CD14-positive monocyte (primary cell): ENCODE results near the gene CD46. TPM values are rescaled to one million over a fixed set of nuclear protein-coding genes. Genes with fewer than 3 reads are reported as not detected.
A peak's percentile ranks its signal among the peaks of the same experiment; 100 is the strongest.

ENCODE experiments used
- DNase-seq, 3 donors: peaks; one replicate each; pipeline ENCODE4 v3.0.0-alpha.2; 2011 to 2022
- H2AFZ ChIP-seq: 2 replicates; pipeline ENCODE4 v1.6.0; 2012; ENCODE audit warnings: mild to moderate bottlenecking, low read depth, low read length, inconsistent platforms; ENCODE audit not compliant: insufficient read depth, poor library complexity, severe bottlenecking
- H3K27ac ChIP-seq, 2 donors: 1 replicate in 1 of 2; 2 replicates in 1 of 2; pipeline ENCODE4 v1.5.1; 2012 to 2013; ENCODE audit warnings: low read length in 2 of 2, control low read depth in 1 of 2, inconsistent platforms in 1 of 2, low read depth in 1 of 2, mild to moderate bottlenecking in 1 of 2
- H3K27me3 ChIP-seq, 2 donors: one replicate each; pipeline versions ENCODE4 v1.6.0 to v1.6.1; 2011 to 2013; ENCODE audit warnings: low read length in 2 of 2; ENCODE audit not compliant: control insufficient read depth in 2 of 2, insufficient read depth in 2 of 2
- H3K36me3 ChIP-seq, 2 donors: replicated peaks in 1 of 2; 1 replicate in 1 of 2; 2 replicates in 1 of 2; pipeline versions ENCODE4 v1.5.1 to v1.6.1; 2012 to 2013; ENCODE audit warnings: low read length in 2 of 2, control low read depth in 1 of 2, inconsistent platforms in 1 of 2, mild to moderate bottlenecking in 1 of 2; ENCODE audit not compliant: insufficient read depth in 2 of 2, control insufficient read depth in 1 of 2
- H3K4me1 ChIP-seq, 2 donors: 1 replicate in 1 of 2; 2 replicates in 1 of 2; pipeline versions ENCODE4 v1.5.1 to v1.6.1; 2012 to 2013; ENCODE audit warnings: low read length in 2 of 2, control low read depth in 1 of 2, inconsistent platforms in 1 of 2, mild to moderate bottlenecking in 1 of 2, moderate library complexity in 1 of 2; ENCODE audit not compliant: insufficient read depth in 2 of 2, control insufficient read depth in 1 of 2
- H3K4me2 ChIP-seq: replicated peaks from 2 replicates; pipeline ENCODE3; 2012; ENCODE audit warnings: low read length, moderate library complexity, mild to moderate bottlenecking; ENCODE audit not compliant: poor library complexity, severe bottlenecking; ENCODE audit errors: extremely low read depth
- H3K4me3 ChIP-seq, 3 experiments: fragments of 200-600 bp in 1 of 3; sonication (generic) in 1 of 3; replicated peaks in 1 of 3; 1 replicate in 2 of 3; 2 replicates in 1 of 3; pipeline ENCODE4 v1.5.1; 2011 to 2013; ENCODE audit warnings: low read length in 3 of 3, mild to moderate bottlenecking in 3 of 3, control low read depth in 2 of 3, low read depth in 2 of 3, inconsistent platforms in 1 of 3, moderate library complexity in 1 of 3
- H3K79me2 ChIP-seq: 2 replicates; pipeline ENCODE4 v1.6.0; 2012; ENCODE audit warnings: mild to moderate bottlenecking, control low read depth, inconsistent platforms, low read length, moderate library complexity; ENCODE audit not compliant: insufficient read depth
- H3K9ac ChIP-seq: 2 replicates; pipeline ENCODE4 v1.6.0; 2017; ENCODE audit warnings: low read length, mild to moderate bottlenecking; ENCODE audit not compliant: insufficient read depth, poor library complexity, severe bottlenecking
- H3K9me3 ChIP-seq, 2 donors: replicated peaks in 1 of 2; 1 replicate in 1 of 2; 2 replicates in 1 of 2; pipeline versions ENCODE4 v1.5.1 to v1.6.1; 2012 to 2013; ENCODE audit warnings: low read length in 2 of 2, control low read depth in 1 of 2; ENCODE audit not compliant: control insufficient read depth in 1 of 2, insufficient read depth in 1 of 2
- H4K20me1 ChIP-seq: 2 replicates; pipeline ENCODE4 v1.6.0; 2012; ENCODE audit warnings: mild to moderate bottlenecking, low read length, control low read depth, moderate library complexity; ENCODE audit not compliant: insufficient read depth
- H3K27ac Mint-ChIP-seq, 7 donors: one replicate each; pipeline ENCODE4 v1.8.0; 2020; ENCODE audit warnings: mild to moderate bottlenecking in 7 of 7, mixed read lengths in 7 of 7, moderate library complexity in 6 of 7, inconsistent platforms in 2 of 7
- H3K27me3 Mint-ChIP-seq, 3 donors: one replicate each; pipeline ENCODE4 v1.8.0; 2021 to 2022; ENCODE audit warnings: low read depth in 3 of 3, mild to moderate bottlenecking in 3 of 3, mixed read lengths in 3 of 3, moderate library complexity in 3 of 3, inconsistent platforms in 1 of 3
- H3K36me3 Mint-ChIP-seq, 2 donors: one replicate each; pipeline ENCODE4 v1.8.0; 2020; ENCODE audit warnings: mixed read lengths in 2 of 2, inconsistent platforms in 1 of 2, mild to moderate bottlenecking in 1 of 2
- H3K4me1 Mint-ChIP-seq: one replicate; pipeline ENCODE4 v1.8.0; 2020; ENCODE audit warnings: mild to moderate bottlenecking, mixed read lengths
- H3K4me3 Mint-ChIP-seq, 2 donors: one replicate each; pipeline ENCODE4 v1.8.0; 2020; ENCODE audit warnings: mild to moderate bottlenecking in 2 of 2, mixed read lengths in 2 of 2, moderate library complexity in 1 of 2
- H3K9me3 Mint-ChIP-seq, 7 donors: one replicate each; pipeline ENCODE4 v1.8.0; 2020 to 2022; ENCODE audit warnings: mixed read lengths in 7 of 7, mild to moderate bottlenecking in 6 of 7, moderate library complexity in 6 of 7, inconsistent platforms in 2 of 7
- WGBS: methylation state at CpG from one replicate; pipeline ENCODE4 v1.1.5; 2013; ENCODE audit warnings: missing lambda C conversion rate; ENCODE audit not compliant: insufficient coverage; 5-methylcytosine and 5-hydroxymethylcytosine counted together
- intact Hi-C, 2 donors: fragments of 100-400 bp; cut with micrococcal nuclease; formaldehyde crosslinking; loops; one replicate each; pipeline versions ENCODE4 v1.15.0 to v1.15.1; 2023
- polyA plus RNA-seq, 3 donors: library from polyadenylated mRNA; depleted of rRNA in 1 of 3; unstranded in 2 of 3; stranded (reverse) in 1 of 3; fragments of 300-500 nt in 2 of 3; fragments of >200 nt in 1 of 3; fragmentation: Illumina TruSeq in 2 of 3; gene quantifications; 1 replicate in 2 of 3; 2 replicates in 1 of 3; pipeline ENCODE4 v1.2.3, GENCODE V29; 2012 to 2021
- TF ChIP-seq, protein P1 (sequence below): fragments of 200-600 bp; IDR thresholded peaks from one replicate; pipeline ENCODE4 v1.8.0; 2022; ENCODE audit warnings: antibody characterized with exemption, mild to moderate bottlenecking

Gene CD46
- polyA plus RNA-seq, 3 donors = 139 to 259 (median 210) TPM

DNA sequence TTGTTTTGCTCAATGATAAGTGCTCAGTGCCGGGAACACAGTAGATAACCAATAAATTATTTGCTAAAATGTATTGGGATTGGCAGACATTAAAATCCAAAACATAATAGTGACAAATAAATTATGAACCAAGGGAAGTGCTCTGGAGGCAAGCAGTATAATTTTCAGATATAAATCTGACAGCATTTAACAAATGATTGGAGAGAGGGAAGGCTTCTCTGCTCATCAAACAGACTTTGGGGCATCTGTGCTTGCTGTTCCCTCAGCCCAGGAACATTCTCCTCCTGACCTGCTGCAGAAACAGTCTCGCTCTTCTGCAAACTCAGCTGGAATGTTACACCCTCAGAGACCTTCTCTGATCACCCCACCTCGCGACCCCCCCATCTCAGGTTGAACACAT is 2.2 kb downstream of the CD46 start:
- H3K36me3 Mint-ChIP-seq = peaks cover 23 to 27% of the 10 kb centered on the region in 2 donors
- intact Hi-C loops = loop anchor here in 1 of 2 donors (5.0 kb wide), 1 partner anchor 113 kb away; no protein-coding TSS in a partner anchor
- H3K4me3 Mint-ChIP-seq = peak overlapping the region; percentile 21 to 60
- H3K9me3 Mint-ChIP-seq = no peaks in the 10 kb centered on the region
- peak overlapping the region; percentile 23 for H2AFZ ChIP-seq
- H3K4me1 Mint-ChIP-seq = peaks cover 54% of the 10 kb centered on the region
- H3K9ac ChIP-seq = no peak overlapping the region
- TF ChIP-seq, protein P1, sequence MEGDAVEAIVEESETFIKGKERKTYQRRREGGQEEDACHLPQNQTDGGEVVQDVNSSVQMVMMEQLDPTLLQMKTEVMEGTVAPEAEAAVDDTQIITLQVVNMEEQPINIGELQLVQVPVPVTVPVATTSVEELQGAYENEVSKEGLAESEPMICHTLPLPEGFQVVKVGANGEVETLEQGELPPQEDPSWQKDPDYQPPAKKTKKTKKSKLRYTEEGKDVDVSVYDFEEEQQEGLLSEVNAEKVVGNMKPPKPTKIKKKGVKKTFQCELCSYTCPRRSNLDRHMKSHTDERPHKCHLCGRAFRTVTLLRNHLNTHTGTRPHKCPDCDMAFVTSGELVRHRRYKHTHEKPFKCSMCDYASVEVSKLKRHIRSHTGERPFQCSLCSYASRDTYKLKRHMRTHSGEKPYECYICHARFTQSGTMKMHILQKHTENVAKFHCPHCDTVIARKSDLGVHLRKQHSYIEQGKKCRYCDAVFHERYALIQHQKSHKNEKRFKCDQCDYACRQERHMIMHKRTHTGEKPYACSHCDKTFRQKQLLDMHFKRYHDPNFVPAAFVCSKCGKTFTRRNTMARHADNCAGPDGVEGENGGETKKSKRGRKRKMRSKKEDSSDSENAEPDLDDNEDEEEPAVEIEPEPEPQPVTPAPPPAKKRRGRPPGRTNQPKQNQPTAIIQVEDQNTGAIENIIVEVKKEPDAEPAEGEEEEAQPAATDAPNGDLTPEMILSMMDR = no peak
- H3K27me3 ChIP-seq = no peaks in the 10 kb centered on the region
- peak overlapping the region in 1 of 3 experiments; percentile 93 for H3K4me3 ChIP-seq
- H4K20me1 ChIP-seq = peaks cover 38% of the 10 kb centered on the region
- peak overlapping the region in 1 of 2 donors; percentile 79 for H3K27ac ChIP-seq
- peak overlapping the region; percentile 74 for H3K4me2 ChIP-seq
- no peaks in the 10 kb centered on the region for H3K9me3 ChIP-seq
- peak overlapping the region; percentile 24 to 89 (median 82) for H3K27ac Mint-ChIP-seq
- DNase-seq = no peak
- peaks cover 0 to 1% (median 0%) of the 10 kb centered on the region in 3 donors for H3K27me3 Mint-ChIP-seq
- H3K4me1 ChIP-seq = peaks cover 46 to 48% of the 10 kb centered on the region in 2 donors
- WGBS = 91% methylated on average over 3 of the region's 4 CpGs
- peaks cover 12 to 24% of the 10 kb centered on the region in 2 donors for H3K36me3 ChIP-seq
- peaks cover 66% of the 10 kb centered on the region for H3K79me2 ChIP-seq

DNA sequence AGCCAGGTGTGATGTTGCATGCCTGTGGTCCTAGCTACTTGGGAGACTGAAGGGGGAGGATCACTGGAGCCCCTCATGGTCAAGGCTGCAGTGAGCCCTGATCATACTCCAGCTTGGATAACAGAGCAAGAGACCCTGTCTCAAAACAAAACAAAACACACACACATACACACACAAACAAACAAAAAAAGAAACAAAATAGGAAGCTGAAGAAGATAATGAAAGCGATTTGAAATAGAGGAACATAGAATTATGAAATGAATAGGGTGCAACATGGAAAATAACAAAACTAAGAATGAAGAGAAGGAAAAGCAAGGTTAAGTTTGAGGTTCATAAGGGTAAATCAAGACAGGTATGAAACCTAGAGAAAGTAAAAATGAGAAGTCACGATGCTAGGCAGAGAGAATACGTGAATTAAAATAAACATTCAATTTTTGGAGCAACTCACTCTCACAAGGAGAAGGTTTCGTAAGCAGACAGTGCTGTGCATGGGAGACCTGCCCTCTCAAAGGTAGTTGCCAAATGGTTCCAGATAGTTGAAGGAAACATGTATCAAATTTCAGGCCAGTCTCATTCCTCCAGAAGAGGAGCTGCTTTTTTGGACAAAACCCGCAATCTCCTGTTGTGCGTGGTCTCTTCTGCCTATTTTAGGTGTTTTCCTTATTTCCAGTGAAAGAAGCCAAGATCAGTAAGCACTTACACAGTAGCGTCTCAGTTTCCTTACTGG is 3.3 kb downstream of the CD46 start:
- 100% methylated on average over 3 of the region's 7 CpGs for WGBS
- peak overlapping the region; percentile 72 to 91 (median 89) for H3K27ac Mint-ChIP-seq
- Histone ChIP-seq H3K4me1 (peaks cover 46 to 48% of the 10 kb centered on the region in 2 donors), H3K9me3 (no peaks in the 10 kb centered on the region), H3K27me3 (no peaks in the 10 kb centered on the region), H3K9ac (peak overlapping the region; percentile 6), H2AFZ (peak overlapping the region; percentile 29), H3K36me3 (peaks cover 23 to 35% of the 10 kb centered on the region in 2 donors), H3K27ac (peak overlapping the region; percentile 33 to 79), H3K79me2 (peaks cover 66% of the 10 kb centered on the region), H4K20me1 (peaks cover 43% of the 10 kb centered on the region), H3K4me3 (peak overlapping the region; percentile 2 to 93 (median 9)), H3K4me2 (peak overlapping the region; percentile 74)
- intact Hi-C loops = loop anchor here in 1 of 2 donors (5.0 kb wide), 1 partner anchor 112 kb away; no protein-coding TSS in a partner anchor
- TF ChIP-seq, protein P1 = no peak
- peaks cover 54% of the 10 kb centered on the region for H3K4me1 Mint-ChIP-seq
- peaks cover 33 to 36% of the 10 kb centered on the region in 2 donors for H3K36me3 Mint-ChIP-seq
- H3K9me3 Mint-ChIP-seq = no peaks in the 10 kb centered on the region
- peak; percentile 4 to 26 (median 14) for DNase-seq
- H3K27me3 Mint-ChIP-seq = peaks cover 0 to 1% (median 0%) of the 10 kb centered on the region in 3 donors
- H3K4me3 Mint-ChIP-seq = peak overlapping the region; percentile 56 to 83
